ENCODE results near the gene LRRC25.
A peak's percentile ranks its signal among the peaks of the same experiment; 100 is the strongest.
"Not testable (repeated sequence)": the region's sequence is repeated elsewhere in the genome, so short reads cannot be mapped to it uniquely, and the experiment has no call there.

LRRC25 gene

GRCh38 chr19:18424122-18424889 is 26.9 kb upstream of the LRRC25 start:
- no peak for DNase-seq

- DNase-seq, result no peak
Measured at GRCh38 chr19:18423258-18424020, 26.0 kb upstream of the LRRC25 start.

GRCh38 chr19:18422530-18423191 is 25.2 kb upstream of the LRRC25 start:
- DNase-seq, result no peak

DNA sequence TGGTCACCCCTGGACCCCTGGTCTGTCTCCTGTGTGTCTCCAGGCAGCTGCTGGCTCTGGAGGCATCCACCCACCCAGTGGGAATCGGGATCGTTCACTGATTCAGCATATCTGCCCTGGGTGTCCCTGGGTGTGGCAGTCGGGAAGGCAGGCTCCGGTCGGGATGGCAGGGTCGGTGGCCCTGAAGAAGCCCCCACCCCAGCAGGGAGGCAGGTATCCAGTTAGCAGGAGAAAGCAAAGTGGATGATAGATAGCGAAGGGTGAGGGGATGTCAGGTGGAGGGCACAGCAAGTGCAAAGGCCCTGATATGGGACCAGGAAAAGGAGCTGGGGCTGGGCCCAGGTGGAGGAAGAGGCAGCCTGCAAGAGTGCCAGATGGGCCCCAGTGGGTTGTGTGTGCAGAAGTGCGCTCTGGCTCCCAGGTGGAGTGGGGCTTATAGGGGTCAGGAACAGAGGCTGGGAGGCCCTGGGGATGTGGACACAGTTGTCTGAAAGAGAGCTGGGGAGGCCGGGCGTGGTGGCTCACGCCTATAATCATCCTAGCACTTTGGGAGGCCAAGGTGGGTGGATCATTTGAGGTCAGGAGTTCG is 24.0 kb upstream of the LRRC25 start:
- no peak for DNase-seq

DNA sequence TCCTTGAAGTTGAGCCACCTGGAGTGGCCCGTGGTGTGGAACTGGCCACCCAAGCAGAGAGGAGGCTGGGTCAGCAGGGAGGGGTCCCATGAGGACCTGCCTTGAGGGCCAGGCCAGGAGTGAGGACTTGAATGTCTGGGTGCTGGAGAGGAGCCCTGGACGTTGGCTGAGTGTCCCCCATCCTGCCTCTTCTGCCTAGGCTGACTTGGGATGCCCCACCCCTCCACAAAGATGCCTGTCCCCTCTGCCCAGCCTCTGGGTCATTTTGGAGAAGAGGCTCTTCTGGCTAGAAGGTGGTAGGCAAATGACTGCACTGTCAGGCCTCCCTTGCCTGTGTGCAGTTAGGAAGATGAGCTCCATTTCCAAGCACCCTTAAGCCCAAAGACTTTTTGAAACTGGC is 23.5 kb upstream of the LRRC25 start:
- DNase-seq, result no peak

- DNase-seq, result no peak
Measured at GRCh38 chr19:18419699-18420460, 22.5 kb upstream of the LRRC25 start.

DNA sequence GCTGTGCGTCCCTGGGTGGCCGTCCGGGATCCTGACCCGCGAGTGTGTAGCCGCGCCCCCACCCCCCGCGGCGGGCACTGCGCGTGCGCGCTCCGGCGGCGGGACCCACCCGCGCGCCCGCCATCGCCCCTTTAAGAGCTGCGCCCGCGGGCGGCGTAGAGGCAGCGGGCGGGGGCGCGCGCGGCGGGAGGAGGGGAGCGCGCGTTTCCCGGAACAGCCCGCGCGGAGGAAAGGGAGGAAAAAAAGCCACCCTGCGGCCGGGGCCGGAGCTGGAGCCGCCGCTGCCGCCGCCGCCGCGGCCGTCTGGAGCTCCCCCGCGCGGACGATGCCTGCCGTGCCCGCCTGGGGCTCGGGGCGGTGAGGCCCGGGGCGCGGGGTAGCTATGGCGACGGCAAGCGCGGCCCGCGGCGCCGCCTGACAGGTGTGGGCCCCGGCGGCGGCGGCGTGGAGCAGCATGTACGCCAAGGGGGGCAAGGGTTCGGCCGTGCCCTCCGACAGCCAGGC is 21.8 kb upstream of the LRRC25 start, which contains the start of gene SSBP4:
Gene SSBP4 (plus strand): TSS at position 204 of the 504 bp plus-strand sequence. CDS start 251 bp downstream, at position 455.
- peak; percentile 55 for DNase-seq

DNA sequence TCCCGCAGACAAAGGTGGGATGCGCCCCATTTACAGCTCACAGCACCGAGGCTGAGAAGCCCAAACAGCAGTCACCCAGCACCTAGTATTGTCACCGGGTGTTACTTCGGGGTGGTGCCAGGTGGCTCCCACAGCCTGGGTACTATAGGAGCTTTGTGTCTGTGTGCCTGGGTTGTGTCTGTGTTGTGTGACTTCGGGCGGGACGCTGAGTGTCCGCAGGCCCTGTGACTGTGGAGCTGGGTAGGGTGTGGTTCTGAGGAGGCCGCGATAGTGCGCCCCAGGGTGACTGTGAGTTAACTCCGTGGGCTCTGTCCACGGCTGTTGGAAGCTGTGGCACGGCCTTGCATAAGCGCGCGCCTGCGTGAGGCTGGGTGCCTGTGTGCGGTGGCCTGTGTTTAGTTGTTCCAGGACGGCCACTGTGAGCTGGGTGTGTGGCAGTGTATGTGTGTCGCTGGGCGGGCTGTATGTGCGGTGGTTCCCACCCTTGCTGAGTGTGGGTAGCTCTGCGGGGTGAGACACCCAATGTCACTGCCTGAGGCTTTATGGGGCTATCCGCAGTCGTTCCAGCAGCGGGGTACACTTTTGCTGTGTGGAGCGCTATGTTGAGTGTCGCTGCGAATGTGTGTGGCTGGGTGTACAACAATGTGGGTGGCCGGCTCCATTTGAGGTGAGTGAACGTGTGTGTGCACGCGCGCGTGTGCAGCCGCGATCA is 21.2 kb upstream of the LRRC25 start:
- no peak for DNase-seq

DNA sequence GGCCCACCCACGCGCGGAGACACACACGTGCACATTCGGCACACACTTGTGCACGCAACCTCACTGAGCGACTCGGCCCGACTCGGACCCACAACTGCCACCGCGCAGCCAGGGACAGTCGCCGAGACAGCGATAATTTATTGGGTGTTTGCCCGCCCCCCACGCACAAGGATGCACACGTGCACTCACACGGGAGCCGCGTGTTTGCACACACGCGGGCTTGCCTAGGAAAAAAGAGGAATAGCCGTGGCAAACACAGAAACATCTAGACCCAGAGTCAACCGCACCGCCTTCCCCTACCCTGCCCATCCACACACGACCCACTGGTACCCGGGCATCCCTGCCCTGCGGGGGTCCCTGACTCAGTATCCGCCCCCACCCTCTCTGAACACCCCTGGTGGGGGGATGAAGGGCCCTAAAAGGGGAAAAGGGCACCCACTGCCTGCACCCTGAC is 20.6 kb upstream of the LRRC25 start:
- DNase-seq, result no peak

GRCh38 chr19:18417250-18418028 is 20.0 kb upstream of the LRRC25 start:
- DNase-seq, result no peak

- peak; percentile 50 for DNase-seq
Measured at GRCh38 chr19:18416778-18417249, 19.4 kb upstream of the LRRC25 start.

GRCh38 chr19:18415178-18415867 is 17.9 kb upstream of the LRRC25 start:
- DNase-seq, result no peak

DNA sequence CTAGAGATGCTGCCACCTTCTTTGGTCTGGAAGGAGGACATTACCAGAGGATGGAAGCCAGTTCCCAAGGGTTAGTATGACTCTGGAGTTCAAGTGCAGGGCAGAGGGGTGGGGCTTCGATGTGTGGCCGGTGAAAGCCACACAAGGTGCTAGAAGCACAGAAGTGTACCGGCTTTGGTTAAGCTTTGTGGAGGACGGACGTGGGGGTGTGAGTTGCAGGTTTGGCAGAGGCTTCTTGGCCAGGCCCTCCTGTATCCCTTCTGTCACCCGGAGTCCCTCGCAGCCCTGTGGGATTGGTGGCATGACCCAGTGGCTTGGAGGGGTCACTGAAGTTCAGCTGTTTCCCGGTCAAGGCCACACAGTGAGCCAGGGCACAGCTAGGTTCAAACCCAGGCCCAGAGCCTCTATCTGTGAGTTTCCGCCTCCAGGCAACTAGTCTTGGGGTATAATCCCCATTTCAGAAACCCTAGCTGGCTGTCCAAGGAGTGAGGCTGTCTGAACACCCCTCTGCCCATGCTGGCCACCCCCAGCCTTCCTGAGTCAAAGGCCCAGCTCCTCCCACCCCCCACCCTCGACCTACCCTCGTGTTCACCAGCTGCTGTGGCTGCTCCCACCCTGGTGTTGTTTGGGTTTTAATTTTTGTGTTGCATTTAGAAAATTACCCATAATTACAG is 17.2 kb upstream of the LRRC25 start:
- DNase-seq, result no peak

GRCh38 chr19:18412610-18413239 is 15.3 kb upstream of the LRRC25 start:
- DNase-seq, result no peak

- no peak for DNase-seq
Measured at GRCh38 chr19:18408053-18408476, 10.6 kb upstream of the LRRC25 start.

DNA sequence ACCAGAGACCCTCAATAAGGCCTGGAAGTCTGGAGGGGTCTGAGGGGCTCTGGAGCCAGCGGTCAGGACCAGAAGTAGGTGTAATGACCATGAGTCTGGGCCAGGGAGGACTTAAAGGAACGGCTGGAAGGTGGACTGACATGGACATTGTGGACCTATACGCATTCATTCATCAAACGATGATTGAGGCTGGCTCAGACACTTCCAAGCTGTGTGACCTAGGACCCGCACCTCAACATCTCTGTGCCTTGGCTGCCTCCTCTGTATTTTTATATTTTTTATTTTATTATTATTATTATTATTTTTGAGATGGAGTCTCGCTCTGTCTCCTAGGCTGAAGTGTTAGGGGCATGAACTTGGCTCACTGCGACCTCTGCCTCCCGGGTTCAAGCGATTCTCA is 9.3 kb upstream of the LRRC25 start:
- no peak for DNase-seq

DNA sequence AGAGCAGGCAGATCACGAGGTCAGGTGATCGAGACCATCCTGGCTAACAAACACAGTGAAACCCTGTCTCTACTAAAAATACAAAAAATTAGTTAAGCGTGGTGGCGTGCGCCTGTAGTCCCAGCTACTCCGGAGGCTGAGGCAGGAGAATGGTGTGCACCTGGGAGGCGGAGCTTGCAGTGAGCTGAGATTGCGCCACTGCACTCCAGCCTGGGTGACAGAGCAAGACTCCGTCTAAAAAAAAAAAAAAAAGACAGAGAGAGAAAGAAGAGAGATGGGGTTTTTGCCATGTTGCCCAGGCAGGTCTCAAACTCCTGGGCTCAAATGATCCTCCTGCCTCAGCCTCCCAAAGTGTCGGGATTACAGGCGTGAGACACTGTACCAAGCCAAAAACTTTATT is 8.3 kb upstream of the LRRC25 start:
- not testable (repeated sequence) for DNase-seq

- not testable (repeated sequence) for DNase-seq
Measured at GRCh38 chr19:18402455-18403248, 5.2 kb upstream of the LRRC25 start.

Data from activated T-cell treated with anti-CD3 and anti-CD28 coated beads for 4 hours (primary cell).